Muscle layer of colon (tissue), 2 donors: ENCODE results near the gene MGRN1.

Experiments
- H3K27ac ChIP-seq: one replicate; pipeline ENCODE4 v1.7.0; 2013; ENCODE audit warnings: low read depth, mild to moderate bottlenecking, low read length, moderate library complexity
- H3K27me3 ChIP-seq, 2 donors: one replicate each; pipeline ENCODE4 v1.7.0; 2013; ENCODE audit warnings: low read length in 2 of 2, mild to moderate bottlenecking in 2 of 2; ENCODE audit not compliant: insufficient read depth in 2 of 2, control insufficient read depth in 1 of 2
- H3K36me3 ChIP-seq: one replicate; pipeline ENCODE4 v1.7.0; 2013; ENCODE audit warnings: mild to moderate bottlenecking, low read length; ENCODE audit not compliant: insufficient read depth
- H3K4me1 ChIP-seq: one replicate; pipeline ENCODE4 v1.7.0; 2013; ENCODE audit warnings: mild to moderate bottlenecking, low read length; ENCODE audit not compliant: insufficient read depth
- H3K4me3 ChIP-seq, 2 donors: one replicate each; pipeline ENCODE4 v1.7.0; 2013; ENCODE audit warnings: low read length in 2 of 2, low read depth in 1 of 2, mild to moderate bottlenecking in 1 of 2, moderate library complexity in 1 of 2
- H3K9ac ChIP-seq: one replicate; pipeline ENCODE4 v1.7.0; 2013; ENCODE audit warnings: low read length
- H3K9me3 ChIP-seq: one replicate; pipeline ENCODE4 v1.7.0; 2013; ENCODE audit warnings: mild to moderate bottlenecking, low read length
- donor health status: abdominal sarcoma.
- donor health status: Adenocarcinoma of cecum.

The MGRN1 gene

DNA sequence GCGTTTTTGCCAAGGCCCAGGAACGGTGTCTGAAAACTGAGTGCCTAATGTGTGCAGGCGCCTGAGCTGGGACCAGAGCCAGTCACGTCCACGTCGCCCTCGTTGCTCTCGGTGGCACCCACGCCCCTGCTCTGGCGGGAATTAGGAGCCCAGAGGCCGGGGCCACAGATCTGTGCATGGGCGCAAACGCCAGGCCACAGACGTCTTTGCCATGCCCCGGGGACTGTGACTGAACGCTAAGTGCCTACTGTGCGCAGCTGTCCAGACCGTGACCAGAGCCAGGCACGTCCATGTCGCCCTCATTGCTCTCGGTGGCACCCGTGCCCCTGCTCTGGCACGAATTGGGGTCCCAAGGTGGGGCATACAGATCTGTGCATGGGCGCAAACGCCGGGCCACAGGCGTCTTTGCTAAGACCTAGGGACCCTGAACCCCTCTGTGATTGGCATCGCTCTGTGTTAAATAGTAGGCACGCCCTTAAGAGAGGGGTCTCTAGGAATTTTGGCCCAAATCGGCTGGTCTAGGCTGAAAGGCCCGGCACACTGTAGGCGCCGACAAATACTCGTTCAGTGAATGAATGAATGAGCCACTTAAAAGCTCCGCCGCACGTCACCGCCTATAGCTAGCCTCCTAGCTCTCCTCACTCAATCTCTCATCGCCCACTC is 9.1 kb upstream of the MGRN1 start:
- Histone ChIP-seq H3K27me3 (no peaks in the 10 kb centered on the region), H3K4me1 (peaks cover 58% of the 10 kb centered on the region), H3K9ac (no peak overlapping the region), H3K9me3 (no peaks in the 10 kb centered on the region), H3K36me3 (no peaks in the 10 kb centered on the region), H3K4me3 (peak overlapping the region; percentile 58 to 84), H3K27ac (peak overlapping the region; percentile 81)

DNA sequence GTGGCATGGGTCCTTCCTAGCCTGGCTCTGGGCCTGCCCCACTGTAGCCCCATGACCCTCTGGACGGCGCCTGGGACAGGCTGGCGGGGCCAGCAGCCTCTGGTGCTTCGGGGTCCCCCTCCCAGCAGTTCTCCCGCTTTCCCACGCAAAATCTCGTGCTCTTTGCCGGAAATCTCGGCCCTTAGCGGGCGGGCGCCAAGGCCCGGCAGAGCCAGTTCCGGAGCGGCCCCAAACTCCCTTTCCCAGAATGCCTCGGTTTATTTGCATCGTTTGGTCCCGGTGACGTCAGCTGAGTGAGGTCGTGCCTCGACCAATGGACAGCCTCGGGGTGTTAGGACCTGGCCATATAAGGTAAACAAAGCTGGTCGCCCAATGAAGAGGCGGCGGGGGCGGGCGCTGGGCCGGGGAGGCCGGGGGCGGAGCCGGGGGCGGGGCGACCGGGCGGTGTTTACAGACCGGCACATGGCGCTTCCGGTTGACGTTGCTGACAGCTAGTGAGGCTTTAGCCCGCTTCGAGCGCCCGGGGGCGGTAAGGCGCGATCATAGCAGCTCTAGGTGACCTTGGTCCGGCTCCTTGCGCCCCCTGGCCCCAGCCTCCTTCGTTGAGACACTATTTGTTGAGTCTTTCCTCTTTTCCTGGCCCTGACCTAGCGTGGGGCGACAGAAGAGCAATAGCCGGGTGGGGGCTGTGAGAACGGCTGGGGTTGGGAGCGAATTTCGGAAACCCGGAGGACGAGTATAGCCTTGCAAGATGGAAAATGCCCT is 8.4 kb upstream of the MGRN1 start:
- Histone ChIP-seq H3K4me3 (peak overlapping the region; percentile 63 to 84), H3K4me1 (peaks cover 51% of the 10 kb centered on the region), H3K27ac (peak overlapping the region; percentile 100), H3K27me3 (no peaks in the 10 kb centered on the region), H3K9me3 (no peaks in the 10 kb centered on the region), H3K36me3 (no peaks in the 10 kb centered on the region), H3K9ac (peak overlapping the region; percentile 97)

DNA sequence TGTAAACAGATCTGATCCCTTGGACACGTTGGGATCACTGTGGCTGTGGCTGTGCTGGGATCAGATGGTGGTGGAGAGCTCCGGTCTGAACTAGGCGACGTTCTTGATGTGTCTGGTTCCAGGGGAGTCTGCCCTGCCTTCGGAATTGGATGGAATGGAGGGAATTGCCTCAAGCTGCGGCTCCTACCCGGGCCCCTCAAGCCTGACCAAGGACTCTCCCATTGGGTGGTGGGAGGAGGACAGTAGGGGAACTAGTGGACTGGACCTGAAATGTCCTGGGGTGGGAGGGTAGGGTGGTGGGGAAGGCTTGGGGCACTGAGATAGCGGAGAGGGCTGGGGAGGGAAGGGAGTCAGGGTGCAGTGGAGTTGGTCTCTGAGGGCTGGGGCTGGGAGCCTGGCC is 6.7 kb upstream of the MGRN1 start:
- Histone ChIP-seq H3K36me3 (no peaks in the 10 kb centered on the region), H3K9me3 (no peaks in the 10 kb centered on the region), H3K9ac (no peak overlapping the region), H3K4me1 (peaks cover 35% of the 10 kb centered on the region), H3K27ac (peak overlapping the region; percentile 100), H3K27me3 (no peaks in the 10 kb centered on the region), H3K4me3 (no peak overlapping the region)

DNA sequence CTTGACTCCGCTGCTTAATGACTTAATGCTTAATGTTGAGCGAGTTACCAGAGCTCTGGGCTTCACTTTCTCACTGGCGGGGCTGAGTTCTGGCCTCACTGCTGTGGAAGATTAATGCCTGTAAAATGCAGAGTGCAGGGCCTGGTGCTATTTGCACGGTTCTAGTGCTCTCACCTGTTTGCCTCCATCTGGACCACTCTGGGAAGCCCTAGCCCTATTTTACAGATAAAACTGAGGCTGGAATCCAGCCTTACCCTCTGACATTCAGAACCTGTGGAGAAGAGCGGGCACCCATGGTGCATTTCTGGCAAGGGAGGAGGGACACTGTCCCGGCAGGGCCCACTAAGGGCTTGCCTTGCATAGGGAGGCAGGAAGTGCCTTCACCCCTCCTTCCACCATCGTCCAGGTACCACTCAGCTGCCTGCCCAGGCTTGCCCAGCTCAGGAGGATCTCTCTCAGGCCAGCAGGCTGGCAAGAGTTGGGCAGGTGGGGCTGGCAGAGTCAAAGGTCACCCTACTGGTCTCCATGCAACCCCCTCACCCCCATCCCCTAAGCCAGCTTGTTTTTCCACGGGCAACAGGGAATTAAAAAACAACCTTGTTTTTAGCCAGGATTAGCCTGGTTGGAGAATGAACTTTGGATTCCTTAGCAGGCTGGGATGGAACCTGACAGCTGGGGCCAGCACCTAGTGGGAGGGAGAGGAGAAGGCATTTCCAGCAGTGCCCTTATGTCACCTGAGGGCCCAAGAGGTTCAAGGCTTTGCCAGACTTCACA is 5.8 kb upstream of the MGRN1 start:
- no peak overlapping the region for H3K9ac ChIP-seq
- H3K36me3 ChIP-seq: no peaks in the 10 kb centered on the region
- H3K27me3 ChIP-seq: no peaks in the 10 kb centered on the region
- peaks cover 30% of the 10 kb centered on the region for H3K4me1 ChIP-seq
- peak overlapping the region; percentile 31 for H3K27ac ChIP-seq
- no peaks in the 10 kb centered on the region for H3K9me3 ChIP-seq
- H3K4me3 ChIP-seq: no peak overlapping the region

DNA sequence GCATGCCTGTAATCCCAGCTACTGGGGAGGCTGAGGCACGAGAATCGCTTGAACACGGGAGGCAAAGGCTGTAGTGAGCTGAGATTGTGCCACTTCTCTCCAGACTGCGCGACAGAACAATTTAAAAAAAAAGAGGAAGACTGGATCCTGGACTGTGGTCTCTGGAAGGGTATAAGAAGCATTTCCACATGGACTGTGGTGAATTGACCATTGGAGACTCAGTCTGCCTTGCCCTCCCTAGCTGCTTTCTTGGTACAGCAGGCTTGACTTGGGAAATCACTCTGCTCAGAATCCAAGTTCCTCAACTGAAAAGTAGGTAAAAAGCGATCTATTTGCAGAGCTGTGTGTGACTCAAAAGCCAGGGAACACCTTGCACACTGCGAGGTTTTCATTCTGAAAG is 1.0 kb upstream of the MGRN1 start:
- peaks cover 23% of the 10 kb centered on the region for H3K4me1 ChIP-seq
- peak overlapping the region in 1 of 2 donors; percentile 96 for H3K4me3 ChIP-seq
- H3K36me3 ChIP-seq: no peaks in the 10 kb centered on the region
- no peak overlapping the region for H3K9ac ChIP-seq
- H3K27ac ChIP-seq: no peak overlapping the region
- no peaks in the 10 kb centered on the region for H3K9me3 ChIP-seq
- no peaks in the 10 kb centered on the region for H3K27me3 ChIP-seq

DNA sequence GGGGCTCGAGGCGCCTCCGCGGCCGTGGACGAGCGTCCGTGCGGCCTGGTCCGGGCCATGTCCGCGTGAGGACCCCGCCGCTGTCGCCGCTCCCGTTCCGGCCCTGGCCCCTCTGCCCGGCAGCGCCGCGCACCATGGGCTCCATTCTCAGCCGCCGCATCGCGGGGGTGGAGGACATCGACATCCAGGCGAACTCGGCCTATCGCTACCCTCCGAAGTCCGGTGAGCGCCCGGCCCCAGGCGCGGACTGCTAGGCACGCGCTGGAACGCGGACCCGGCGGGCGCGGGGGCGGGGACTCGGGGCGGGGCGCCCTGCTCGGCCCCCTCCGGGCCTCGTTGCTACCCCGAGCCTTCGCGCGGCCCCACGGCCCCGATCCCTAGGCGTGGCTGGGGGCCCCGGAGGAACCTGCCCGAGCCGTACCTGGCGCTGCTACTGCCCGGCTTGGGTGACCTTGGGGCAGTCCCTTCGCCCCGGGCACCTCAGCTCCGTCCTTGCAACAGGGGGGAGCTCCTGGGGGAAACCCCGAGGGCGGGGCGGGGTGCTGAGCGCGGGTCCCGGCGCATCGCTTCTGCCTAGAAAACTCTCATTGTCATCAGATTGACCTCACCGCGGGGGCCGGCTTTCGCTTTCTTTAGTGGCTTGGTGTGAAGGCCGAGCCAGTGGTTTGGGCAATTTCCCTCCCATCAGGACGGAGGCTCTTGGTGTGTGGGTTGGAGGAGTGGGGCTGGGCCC is 367 bp downstream of the MGRN1 start:
- H3K9me3 ChIP-seq: no peaks in the 10 kb centered on the region
- no peaks in the 10 kb centered on the region for H3K27me3 ChIP-seq
- peaks cover 23% of the 10 kb centered on the region for H3K4me1 ChIP-seq
- H3K36me3 ChIP-seq: no peaks in the 10 kb centered on the region
- peak overlapping the region; percentile 83 for H3K9ac ChIP-seq
- peak overlapping the region; percentile 95 for H3K27ac ChIP-seq
- peak overlapping the region; percentile 80 to 96 for H3K4me3 ChIP-seq

DNA sequence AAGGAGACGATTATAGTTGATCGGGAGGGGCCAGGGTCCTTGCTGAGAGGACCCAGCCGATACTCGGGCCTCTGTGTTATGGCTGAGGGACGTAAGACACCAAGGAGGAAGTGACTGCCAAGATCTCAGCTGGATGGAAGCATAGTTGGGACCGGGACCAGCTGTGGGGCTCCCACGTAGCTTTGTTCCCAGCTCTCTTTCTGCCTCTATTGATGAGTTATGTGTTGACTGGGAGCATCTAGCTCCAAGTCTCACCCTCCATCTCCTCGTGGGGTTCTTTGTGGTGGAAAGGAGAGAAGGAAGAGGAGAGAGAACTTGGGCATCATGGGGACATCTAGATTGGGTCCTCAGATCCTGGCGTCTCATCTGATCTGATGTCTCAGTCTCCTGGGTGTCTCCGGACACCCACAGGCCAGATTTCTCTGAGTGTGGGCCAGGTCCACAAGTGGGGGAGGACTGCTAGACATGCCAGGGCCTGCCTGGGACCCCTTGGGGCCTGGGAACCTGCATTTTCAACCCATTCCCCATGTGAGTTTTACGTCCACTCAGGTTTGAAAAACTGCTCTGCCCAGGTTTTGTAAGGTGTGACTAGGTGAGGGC is 1.0 kb downstream of the MGRN1 start:
- H3K9me3 ChIP-seq: no peaks in the 10 kb centered on the region
- peak overlapping the region; percentile 80 to 96 for H3K4me3 ChIP-seq
- peaks cover 23% of the 10 kb centered on the region for H3K4me1 ChIP-seq
- H3K27ac ChIP-seq: peak overlapping the region; percentile 95
- peak overlapping the region; percentile 83 for H3K9ac ChIP-seq
- no peaks in the 10 kb centered on the region for H3K27me3 ChIP-seq
- no peaks in the 10 kb centered on the region for H3K36me3 ChIP-seq

DNA sequence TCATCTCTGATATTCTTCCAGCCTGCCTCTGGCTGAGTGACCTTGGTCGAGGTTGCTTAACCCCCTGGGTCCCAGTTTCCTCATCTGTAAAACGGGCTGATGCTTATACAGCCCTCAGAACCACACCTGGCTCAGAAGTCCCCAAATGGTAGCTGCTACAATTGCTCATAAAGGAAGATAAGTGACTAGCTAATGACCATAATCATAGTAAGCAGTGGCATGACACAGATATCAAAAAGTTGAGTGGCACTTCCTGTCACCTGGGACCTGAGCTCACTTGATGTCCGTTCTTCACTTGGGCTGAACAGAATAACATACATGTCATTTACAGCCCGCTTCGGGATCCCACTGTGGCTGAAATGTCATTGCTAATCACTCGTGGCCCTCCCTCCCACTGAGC is 1.8 kb downstream of the MGRN1 start:
- Histone ChIP-seq H3K36me3 (no peaks in the 10 kb centered on the region), H3K27ac (no peak overlapping the region), H3K4me1 (peaks cover 23% of the 10 kb centered on the region), H3K9me3 (no peaks in the 10 kb centered on the region), H3K4me3 (peak overlapping the region in 1 of 2 donors; percentile 96), H3K9ac (peak overlapping the region; percentile 83), H3K27me3 (no peaks in the 10 kb centered on the region)

DNA sequence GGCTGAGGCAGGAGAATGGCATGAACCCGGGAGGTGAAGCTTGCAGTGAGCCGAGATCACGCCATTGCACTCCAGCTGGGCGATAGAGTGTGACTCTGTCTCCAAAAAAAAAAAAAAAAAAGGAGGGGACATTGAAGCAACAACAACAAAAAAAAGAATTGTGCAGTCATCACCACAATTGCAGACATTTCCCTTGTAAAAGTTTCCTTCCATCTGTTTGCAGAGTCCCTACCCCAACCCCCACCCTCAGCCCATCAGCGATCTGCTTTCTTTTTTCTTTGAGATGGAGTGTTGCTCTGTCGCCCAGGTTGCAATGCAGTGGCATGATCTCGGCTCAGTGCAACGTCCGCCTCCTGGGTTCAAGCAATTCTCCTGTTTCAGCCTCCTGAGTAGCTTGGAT is 3.7 kb downstream of the MGRN1 start:
- Histone ChIP-seq H3K4me1 (peaks cover 23% of the 10 kb centered on the region), H3K27me3 (no peaks in the 10 kb centered on the region), H3K9ac (no peak overlapping the region), H3K36me3 (no peaks in the 10 kb centered on the region), H3K27ac (no peak overlapping the region), H3K4me3 (no peak overlapping the region), H3K9me3 (no peaks in the 10 kb centered on the region)

DNA sequence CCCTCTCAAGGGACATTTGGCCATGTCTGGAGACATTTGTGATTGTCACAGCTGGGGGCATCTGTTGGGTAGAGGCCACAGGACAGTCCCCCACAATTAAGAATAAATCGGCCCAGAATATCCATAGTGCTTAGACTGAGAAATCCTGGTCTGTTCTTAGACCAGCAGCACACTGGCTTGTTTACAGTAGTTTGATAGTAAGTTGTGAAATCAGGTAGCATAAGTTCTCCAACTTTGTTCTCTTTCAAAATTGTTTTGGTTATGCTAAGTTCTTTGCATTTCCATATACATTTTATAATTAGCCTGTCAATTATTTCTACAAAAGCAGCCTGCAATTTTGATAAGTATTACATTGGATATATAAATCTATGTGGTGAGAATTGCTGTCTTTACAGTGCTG is 6.8 kb downstream of the MGRN1 start:
- Histone ChIP-seq H3K4me1 (peaks cover 8% of the 10 kb centered on the region), H3K9me3 (no peaks in the 10 kb centered on the region), H3K27ac (no peak overlapping the region), H3K4me3 (no peak overlapping the region), H3K27me3 (no peaks in the 10 kb centered on the region), H3K9ac (no peak overlapping the region), H3K36me3 (no peaks in the 10 kb centered on the region)
